GM13976 (cell line): ENCODE results near the gene SFMBT2.

Source experiments
- DNase-seq: peaks from one replicate; pipeline ENCODE4 v3.0.0; 2012; ENCODE audit warnings: low spot score
- CTCF ChIP-seq: IDR thresholded peaks from 2 replicates; pipeline ENCODE4 v1.5.1; 2012; ENCODE audit warnings: borderline replicate concordance, mild to moderate bottlenecking; ENCODE audit not compliant: insufficient read depth; ENCODE audit errors: extremely low read depth, missing control alignments, control extremely low read depth
- in situ Hi-C: fragments of 300-500 bp; cut with MboI; formaldehyde crosslinking; loops from one replicate; pipeline ENCODE4 v1.12.0; 2022; ENCODE audit warnings: low sequenced_read_pairs, mixed read lengths, inconsistent platforms; ENCODE audit not compliant: unreplicated experiment

The SFMBT2 gene

DNA sequence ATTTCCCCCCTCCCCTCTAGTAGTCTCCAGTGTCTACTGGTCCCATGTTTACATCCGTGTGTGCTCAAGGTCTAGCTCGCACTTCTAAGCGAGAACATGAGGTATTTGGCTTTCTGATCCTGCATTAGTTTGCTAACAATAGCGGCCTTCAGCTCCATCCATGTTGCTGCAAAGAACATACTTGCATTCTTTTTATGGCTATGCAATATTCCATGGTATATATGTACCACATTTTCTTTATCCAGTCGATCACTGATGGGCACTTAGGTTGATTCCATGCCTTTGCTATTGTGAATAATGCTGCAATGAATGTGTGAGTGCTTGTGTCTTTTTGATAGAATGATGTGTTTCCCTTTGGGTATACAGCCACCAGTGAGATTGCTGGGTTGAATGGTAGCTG lies 160.6 kb downstream of the SFMBT2 start:
- no peak for DNase-seq
- no peak for TF ChIP-seq CTCF
- in situ Hi-C loops, result no loop called here

- in situ Hi-C loops, result no loop called here
- DNase-seq, result no peak
- no peak for TF ChIP-seq CTCF
Observed at GRCh38 chr10:7248585-7249164, 162.2 kb downstream of the SFMBT2 start.

DNA sequence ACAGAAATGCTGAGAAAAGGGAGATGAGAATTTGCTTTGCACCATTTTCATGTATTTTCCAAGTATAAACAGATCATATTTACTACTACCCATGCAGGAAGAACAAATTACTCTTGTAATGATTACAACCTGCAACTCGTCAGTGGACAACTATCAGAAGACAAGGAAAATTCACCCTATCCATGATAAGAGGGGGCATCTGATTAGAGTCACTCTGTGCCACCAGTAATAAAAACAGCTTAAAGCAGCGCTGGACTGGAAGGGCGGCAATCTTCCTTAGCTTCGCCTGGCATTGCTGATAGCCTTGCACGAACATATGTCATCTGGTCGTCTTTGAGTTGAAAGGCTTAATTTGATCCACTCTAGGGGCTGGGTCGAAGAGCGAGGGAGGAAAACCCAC lies 162.7 kb downstream of the SFMBT2 start:
- in situ Hi-C loops, result no loop called here
- no peak for TF ChIP-seq CTCF
- DNase-seq, result no peak

DNA sequence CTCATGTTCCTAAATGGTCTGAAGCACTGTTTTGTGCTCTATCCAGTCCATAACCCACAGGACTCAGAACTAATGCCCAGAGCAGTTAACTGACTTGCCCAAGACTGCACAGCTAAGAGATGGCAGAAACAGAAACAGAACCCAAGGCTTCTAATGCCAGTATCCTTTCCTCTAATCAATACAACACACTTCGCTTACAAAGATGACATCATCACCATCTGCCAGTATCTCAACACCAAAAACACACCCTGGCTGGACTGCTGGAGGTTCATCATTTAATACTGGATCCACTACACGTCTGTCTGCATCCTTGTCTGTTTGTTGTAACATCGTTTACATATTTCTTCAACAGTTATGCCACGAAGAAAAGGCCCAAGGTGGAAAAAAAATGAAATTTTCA lies 165.3 kb downstream of the SFMBT2 start:
- TF ChIP-seq CTCF, result no peak
- in situ Hi-C loops, result no loop called here

GRCh38 chr10:7243873-7244272 lies 167.0 kb downstream of the SFMBT2 start:
- in situ Hi-C loops, result no loop called here
- peak; percentile 39 for DNase-seq
- no peak for TF ChIP-seq CTCF

More for the DNA sequence above, 165.3 kb downstream of the SFMBT2 start:
- DNase-seq, result no peak

DNA sequence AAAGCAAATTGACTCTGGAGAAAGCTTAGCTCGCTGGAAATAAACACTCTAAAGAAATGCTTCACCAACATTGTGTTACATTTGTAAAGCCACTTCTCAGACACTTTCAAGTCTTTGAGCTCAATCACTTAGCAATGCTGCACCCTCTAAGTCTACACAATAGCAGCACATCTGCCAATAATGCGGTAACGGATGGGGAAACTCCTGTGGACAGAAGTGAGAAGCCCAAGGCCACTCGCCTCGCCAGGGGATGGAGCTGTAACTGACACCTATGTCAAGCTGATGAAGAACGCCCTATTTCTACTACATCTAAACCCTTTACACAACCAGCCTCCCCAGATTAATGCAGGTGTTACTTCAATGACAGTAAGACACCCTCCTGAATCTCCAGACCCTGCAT lies 167.7 kb downstream of the SFMBT2 start:
- DNase-seq, result no peak
- in situ Hi-C loops, result no loop called here
- no peak for TF ChIP-seq CTCF
